Activated T-cell treated with anti-CD3 and anti-CD28 coated beads, Interleukin-2, amount 50 U/mL, for 1 hour (primary cell): ENCODE data around the gene S100PBP.
A peak's percentile ranks its signal among the peaks of the same experiment; 100 is the strongest.
"Not testable (repeated sequence)": the region's sequence is repeated elsewhere in the genome, so short reads cannot be mapped to it uniquely, and the experiment has no call there.

Source experiments
- DNase-seq: peaks from one replicate; pipeline ENCODE4 v3.0.0-alpha.2; 2020

Gene S100PBP

GRCh38 chr1:32786856-32787255 lies 30.6 kb upstream of the S100PBP start:
- no peak for DNase-seq

- not testable (repeated sequence) for DNase-seq
Observed at GRCh38 chr1:32789356-32789755, 28.1 kb upstream of the S100PBP start.

- no peak for DNase-seq
Observed at GRCh38 chr1:32791881-32792280, 25.6 kb upstream of the S100PBP start.

- DNase-seq, result not testable (repeated sequence)
Observed at GRCh38 chr1:32795763-32796162, 21.7 kb upstream of the S100PBP start.

GRCh38 chr1:32797456-32797855 lies 20.0 kb upstream of the S100PBP start:
- DNase-seq, result no peak

GRCh38 chr1:32798191-32798590 lies 19.3 kb upstream of the S100PBP start:
- no peak for DNase-seq

GRCh38 chr1:32798679-32799416 lies 18.6 kb upstream of the S100PBP start:
- no peak for DNase-seq

- peak; percentile 37 for DNase-seq
Observed at GRCh38 chr1:32801096-32801715, 16.2 kb upstream of the S100PBP start.

- not testable (repeated sequence) for DNase-seq
Observed at GRCh38 chr1:32804460-32804859, 13.0 kb upstream of the S100PBP start.

- DNase-seq, result no peak
Observed at GRCh38 chr1:32806290-32806689, 11.2 kb upstream of the S100PBP start.

- DNase-seq, result no peak
Observed at GRCh38 chr1:32806910-32807523, 10.4 kb upstream of the S100PBP start.

- DNase-seq, result no peak
Observed at GRCh38 chr1:32808580-32808979, 8.9 kb upstream of the S100PBP start.

- no peak for DNase-seq
Observed at GRCh38 chr1:32810358-32810757, 7.1 kb upstream of the S100PBP start.

- DNase-seq, result no peak
Observed at GRCh38 chr1:32811265-32811664, 6.2 kb upstream of the S100PBP start.

GRCh38 chr1:32811917-32812316 lies 5.5 kb upstream of the S100PBP start:
- no peak for DNase-seq

- no peak for DNase-seq
Observed at GRCh38 chr1:32813941-32814739, 3.3 kb upstream of the S100PBP start.

GRCh38 chr1:32816676-32817158 lies 736 bp upstream of the S100PBP start:
- no peak for DNase-seq

GRCh38 chr1:32817815-32818786 lies 648 bp downstream of the S100PBP start:
- DNase-seq, result peak; percentile 56

GRCh38 chr1:32818804-32819541 lies 1.5 kb downstream of the S100PBP start:
- no peak for DNase-seq

- no peak for DNase-seq
Observed at GRCh38 chr1:32825181-32825580, 7.7 kb downstream of the S100PBP start.

- DNase-seq, result no peak
Observed at GRCh38 chr1:32828341-32828740, 10.9 kb downstream of the S100PBP start.
